ENCODE measurements around the gene STYXL2.

STYXL2 gene

DNA sequence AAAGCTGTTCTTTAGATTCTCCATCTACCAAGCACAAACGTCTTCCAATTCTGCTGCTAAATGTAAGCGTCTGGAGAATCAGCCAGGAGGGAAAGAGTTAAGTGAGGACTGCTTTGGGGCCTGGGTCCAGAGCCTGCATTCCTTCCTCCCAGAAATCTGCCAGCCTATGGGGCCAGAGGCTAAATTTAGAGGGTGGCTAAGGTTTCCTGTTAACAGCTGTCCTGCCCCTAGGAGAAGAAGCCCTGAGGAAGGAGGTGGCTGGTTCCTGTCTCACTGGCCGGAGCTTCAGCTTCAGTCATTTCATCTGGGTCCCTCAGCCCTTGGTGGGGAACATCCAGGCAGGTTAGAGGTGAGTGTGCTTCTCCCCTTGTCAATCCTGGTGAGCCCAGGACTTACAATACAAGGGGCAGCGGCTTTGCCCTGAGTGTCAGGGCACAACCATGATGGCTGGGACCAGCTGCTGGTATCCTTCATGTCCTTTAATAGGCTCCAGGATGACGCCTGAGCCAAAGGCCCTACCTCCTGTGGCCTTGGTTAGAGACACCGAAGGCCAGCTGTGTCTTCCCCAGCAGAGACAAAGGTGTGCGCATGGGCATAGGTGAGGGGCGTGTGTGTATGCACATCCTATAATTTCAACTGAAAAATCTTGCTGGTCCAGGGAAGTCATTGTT lies at the start of gene STYXL2:
STYXL2 (plus strand) TSS at position 230 of the 671 bp plus-strand sequence. CDS start 775 bp downstream, outside the sequence.
- DNase-seq (ENCODE audit: low read depth) = no peak

DNA sequence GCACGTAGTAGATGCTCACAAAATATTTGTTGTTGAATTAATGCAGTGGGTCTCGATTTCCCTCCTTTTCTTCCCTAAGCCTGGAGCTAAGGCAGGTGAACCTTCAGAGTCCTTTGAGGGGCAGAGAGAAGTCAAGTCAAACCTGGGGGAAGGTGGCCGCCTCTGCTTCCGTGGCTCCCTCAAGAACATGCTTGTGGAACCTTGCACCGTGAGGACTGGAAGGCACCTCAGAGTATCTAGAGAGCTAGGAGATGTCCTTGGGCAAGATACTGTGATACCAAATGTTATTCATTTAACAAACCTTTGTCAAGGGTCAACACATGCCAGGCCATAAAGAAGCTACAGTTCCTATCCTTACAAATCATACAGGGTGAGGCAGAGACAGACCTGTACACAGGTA lies 42.0 kb upstream of the STYXL2 start:
- no peak for DNase-seq (ENCODE audit: low read depth)

DNA sequence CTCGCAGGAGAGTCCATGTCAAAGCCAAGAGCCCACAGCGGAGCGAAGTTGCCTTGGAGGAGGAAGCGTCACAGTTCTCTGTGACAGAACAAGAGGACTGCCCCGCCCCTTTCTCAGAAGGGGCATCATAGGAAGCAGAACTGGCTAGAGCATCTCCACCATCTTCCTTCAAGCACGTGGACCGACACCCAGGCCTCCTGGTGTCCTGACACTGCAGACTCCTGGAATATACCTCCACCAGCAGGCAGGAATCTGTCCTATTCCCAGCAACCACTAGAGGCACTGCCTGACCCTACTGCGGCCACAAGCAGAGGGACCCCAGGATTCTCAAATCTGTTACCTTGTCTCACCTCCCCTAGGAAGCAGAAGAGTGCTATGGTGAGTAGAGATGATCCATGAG lies 41.5 kb upstream of the STYXL2 start:
- DNase-seq (ENCODE audit: low read depth) = no peak

DNA sequence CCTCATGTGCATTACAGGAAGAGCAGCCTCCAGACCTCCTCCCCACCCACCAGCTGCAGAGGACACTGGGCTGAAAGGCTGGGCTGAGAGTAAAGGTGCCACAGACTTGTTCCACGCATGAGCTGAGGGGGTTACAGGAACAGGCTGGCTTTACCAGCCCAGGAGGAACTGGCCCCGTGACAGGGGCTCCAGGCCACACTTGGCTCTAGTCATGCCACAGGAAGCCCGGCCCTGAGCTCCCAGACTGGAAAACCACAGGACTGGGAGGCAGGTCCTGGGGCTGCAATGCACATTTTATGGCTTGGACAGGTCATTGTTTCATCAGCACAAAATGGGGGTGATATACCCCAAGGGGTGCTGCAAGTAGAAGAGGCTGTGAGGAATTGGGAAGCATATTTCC lies 39.3 kb upstream of the STYXL2 start:
- no peak for DNase-seq (ENCODE audit: low read depth)

DNA sequence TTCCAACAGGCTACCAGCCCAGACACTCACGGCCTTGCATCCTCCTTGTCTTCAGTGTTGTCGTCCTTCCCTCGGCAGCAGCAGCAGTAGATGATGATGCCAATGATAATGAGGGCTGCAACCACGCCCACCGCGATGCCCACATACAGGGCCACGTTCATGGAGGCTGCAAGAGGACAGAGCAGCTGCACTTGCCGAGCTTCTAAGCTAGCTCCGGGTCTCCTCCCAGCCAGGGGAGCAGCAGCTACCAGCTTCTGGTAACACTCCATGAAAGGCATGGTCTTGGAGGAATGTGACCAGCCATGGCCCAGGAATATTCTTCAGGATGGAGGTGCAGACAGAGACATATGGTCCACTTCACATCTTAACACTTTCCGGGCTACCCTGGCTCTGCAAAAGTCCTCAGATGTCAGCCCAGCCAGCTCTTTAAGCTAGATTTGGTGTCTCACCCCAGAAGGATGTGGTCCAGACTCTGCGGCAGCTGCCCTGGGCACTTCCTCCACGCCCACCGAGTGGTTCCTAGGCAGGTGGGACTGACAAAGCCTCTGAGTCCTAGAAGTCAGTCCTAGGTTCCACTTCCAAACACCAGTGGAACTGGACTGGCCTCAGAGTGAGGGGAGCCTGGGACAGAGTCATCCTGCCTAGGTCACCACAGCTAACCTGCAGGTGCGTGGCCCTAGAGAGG lies 38.8 kb upstream of the STYXL2 start:
- no peak for DNase-seq (ENCODE audit: low read depth)

DNA sequence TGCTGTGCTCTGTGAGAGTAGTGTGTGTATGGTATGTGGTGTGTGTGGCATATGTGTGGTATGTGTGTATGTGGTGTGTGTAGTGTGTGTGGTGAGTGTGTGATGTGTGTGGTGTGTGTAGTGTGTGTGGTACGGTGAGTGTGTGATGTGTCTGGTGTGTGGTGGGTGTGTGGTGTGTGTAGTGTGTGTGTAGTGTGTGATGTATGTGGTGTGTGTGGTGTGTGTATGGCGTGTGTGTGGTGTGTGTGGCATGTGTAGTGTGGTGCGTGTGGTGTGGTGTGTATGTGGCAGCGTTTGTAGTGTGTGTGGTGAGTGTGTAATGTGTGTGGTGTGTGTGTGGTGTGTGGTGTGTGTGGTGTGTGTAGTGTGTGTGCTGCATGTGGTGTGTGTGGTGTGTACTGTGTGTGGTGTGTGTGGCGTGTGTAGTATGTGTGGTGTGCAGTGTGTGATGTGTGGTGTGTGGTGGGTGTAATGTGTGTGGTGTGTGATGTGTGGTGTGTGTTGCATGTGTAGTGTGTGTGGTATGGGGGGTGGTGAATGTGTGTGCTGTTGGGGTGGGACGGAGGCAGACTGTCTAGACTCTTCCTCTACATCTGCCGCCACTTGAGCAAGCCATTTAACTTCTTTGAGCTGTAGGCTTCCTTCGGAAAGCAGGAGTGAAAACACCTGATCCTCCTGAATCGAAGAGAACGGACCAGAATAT lies 37.2 kb upstream of the STYXL2 start:
- DNase-seq (ENCODE audit: low read depth) = no peak

DNA sequence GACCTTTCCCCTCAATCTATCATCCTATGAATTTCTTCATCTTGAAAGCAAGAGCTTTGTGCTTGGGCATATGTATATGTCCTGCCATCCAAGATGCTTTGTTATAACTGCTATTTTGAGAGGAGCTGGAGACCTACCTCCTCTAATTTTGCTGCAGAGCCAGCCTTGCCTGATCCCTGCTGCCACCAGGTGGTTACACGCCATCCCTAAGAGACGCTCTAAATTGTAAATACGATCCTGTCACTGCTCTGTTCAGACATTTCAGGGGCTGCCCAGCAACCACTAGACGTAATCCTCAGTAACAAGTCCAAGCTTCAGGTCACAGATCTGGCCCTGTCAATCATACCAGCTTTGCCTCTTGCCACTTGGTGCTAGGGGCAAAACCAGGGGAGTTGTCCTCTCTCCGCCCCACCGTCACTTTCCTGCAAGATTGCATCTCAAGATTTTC lies 36.6 kb upstream of the STYXL2 start:
- no peak for DNase-seq (ENCODE audit: low read depth)

DNA sequence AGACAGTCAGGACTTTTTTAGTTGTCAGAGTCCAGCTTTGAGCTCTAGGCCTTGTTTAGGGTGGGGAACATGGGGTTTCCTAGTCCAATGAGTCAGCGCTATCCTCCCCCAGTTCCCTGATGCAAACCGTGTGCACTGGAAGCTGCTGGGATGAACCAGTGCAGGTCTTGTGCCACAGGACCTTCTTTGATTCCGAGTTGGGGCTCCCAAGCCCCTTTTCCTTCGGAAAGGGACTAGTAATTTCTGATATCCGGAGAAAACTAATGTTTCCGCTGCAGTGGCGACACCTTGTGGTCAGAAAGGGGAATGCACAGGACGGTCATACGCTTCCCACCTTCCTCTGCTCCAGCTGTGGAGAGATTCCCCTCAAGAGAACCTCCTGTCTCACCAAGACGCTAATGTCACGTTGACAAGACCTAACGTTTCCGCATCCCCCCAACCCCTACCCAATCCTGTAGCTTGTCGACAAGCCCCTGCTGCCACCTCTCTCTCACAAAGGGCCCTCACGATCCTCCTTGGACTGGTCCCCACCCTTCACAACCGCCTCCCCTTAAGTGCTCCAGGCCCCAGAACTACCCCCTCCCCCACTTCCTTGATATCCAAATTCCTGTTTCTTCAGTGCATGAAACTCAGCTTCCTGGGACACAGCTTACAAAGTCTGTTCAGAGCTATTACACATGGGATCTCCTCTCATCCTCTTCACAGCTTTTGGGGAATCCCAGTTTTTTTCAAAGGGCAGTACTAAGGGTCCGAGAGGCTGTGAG lies 34.6 kb upstream of the STYXL2 start:
- peak; percentile 49 for DNase-seq (ENCODE audit: low read depth)

DNA sequence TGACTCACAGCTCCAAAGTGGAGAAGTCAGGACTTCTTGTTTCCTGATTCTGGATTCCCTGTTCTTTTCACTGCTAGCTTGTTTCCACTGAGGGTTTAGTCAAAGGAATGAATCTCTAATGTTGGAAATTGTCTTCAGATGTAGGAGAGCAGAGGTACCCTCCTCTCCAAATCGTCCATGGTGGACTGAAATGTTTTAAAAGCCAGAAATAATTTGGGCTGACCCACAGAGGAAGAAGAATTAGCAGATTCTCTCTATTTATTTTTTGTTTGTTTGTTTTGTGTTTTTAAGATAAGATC lies 34.1 kb upstream of the STYXL2 start:
- DNase-seq (ENCODE audit: low read depth) = no peak

DNA sequence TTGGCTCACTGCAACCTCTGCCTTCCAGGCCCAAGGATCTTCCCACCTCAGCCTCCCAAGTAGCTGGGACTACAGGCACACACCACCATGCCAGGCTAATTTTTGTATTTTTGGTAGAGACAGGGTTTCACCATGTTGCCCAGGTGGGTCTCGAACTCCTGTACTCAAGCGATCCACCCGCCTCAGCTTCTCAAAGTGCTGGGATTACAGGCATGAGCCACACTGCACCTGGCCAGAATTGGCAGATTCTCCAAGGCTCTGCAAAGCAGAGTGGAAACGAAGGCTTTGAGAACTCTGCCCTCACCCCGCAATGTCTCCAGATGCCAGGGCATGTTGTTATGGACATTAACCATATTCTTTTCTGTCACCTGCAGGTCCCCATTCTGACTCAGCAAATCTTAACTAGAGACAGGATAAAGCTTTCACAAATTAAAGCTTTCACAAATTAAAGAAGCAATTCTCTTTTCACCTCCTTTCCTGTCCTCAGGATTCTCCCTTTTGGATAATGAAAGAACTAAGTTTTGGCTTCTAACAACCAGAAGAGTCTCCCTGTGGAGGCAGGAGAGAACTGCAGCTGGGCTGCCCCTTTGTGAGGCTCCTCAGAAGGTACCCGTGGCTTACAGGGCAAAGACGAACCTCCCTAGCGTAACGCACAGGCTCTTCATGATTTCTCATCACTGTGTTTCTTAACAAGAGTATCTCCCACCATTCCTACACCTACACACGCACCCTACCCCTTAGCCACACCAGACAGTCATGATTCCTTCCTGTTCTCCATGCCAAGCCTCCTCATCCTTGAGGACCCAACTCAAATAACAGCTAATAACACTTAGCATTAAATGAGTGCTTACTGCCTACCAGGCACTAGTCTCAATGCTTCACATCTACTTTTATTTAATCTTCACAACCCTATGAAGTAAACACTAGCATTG lies 33.5 kb upstream of the STYXL2 start:
- DNase-seq (ENCODE audit: low read depth) = no peak

DNA sequence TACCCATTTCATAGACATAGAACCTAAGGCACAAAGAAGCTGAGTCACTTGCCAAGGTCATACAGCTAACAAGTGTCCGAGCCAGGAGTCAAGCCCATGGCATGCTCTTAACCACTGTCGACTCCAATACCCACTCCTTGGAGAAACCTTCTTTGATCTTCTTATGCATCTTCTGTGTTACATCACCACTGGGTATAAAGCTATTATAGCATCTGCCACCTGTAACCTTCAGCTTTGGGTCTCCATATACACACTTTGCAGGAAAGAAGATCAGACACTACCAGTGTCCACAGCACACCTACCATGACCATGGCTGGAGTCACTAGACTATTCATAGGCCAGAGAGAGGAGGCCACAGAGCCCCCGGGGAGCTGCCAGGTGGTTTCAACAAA lies 32.8 kb upstream of the STYXL2 start:
- no peak for DNase-seq (ENCODE audit: low read depth)

DNA sequence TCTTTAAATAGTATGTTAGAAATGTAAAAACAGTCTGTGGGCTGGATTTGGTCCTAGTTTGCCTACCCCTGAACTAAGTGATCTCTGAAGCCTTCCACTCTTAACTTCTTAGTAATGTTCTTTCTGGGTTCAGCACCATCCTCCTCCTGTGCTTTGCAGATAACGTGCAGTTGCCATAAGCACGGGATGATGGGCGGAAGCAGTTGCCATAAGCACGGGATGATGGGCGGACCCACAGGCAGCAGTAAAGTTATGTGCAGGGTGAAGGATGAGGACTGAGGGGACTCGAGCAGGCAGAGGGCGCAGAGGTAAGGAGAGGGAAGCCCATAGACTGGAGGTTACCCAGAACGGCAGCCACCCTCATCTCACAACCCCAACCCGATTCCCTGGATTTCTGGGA lies 29.3 kb upstream of the STYXL2 start:
- DNase-seq (ENCODE audit: low read depth) = no peak

DNA sequence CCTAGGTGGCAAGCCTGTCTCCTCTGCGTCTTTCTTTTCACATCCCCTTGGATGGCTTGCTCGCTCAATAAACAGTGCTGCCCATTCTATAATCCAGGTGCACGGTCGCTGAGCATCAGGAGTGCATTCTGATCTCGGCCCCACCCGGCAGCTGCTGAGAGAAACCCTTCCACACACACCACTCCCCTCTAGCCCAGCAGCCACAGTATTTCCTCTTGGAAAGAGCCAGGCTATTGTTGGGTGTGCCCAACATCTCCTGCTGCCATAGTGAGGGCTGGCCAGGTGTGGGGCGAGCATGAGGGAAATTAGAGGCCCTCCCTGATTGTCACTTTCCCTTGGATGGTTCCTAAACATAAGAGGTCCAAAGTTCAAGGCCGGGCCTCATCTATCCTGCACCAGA lies 28.4 kb upstream of the STYXL2 start:
- no peak for DNase-seq (ENCODE audit: low read depth)

DNA sequence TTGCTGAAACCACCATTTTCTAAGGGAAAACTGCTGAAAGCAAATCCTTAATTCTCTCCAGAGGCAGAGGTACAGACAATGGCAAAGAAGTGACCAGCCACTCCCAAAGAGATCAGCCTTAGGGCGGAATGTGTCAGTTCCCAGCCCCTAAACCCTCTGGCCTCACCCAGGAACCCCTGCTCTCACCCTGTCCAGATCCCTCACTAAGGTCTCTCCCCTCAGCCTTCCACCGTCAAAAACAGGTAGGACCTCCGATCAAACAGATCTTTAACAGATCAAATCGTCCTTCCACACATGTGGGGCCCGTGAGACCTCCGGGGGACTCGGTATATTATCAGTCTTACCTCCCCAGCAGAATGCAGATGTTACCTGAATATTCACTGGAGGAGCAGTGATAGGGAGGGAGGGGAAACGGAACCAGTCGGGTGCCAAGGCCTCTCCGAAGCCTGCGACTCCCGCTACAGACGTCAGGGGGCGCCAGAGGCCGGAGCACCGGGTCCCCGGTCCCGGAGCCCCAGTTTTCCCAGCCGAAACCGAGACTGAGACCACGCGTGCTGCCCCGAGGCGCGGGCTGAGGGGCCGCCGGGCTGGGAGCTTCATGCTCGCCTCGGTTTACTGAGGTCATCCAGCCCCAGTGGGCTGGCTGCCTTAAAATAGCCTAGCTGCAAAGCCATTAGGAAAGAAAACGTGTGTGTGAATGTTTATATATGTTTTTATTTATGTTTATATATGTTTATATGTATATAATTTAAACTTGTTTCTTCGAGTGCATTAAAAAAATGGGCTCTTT lies 27.3 kb upstream of the STYXL2 start:
- DNase-seq (ENCODE audit: low read depth) = peak; percentile 60

DNA sequence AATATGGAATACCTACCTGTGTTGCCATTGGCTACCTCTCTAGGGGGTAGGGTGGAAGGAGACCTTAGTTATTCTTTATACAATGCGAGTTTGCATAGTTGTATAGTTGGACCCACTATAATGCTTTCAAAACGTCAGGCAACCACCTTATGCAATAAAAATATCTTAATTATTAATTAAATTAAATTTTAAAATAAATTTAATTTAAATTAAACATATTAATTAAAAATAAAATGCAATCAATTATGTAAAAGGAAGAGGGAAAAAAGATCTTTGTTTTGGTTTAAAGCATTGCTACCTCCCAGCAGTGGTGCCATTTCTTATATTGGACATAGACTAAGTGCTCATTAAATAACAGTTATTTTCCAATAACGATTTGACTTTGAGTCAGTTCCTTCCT lies 26.0 kb upstream of the STYXL2 start:
- no peak for DNase-seq (ENCODE audit: low read depth)

DNA sequence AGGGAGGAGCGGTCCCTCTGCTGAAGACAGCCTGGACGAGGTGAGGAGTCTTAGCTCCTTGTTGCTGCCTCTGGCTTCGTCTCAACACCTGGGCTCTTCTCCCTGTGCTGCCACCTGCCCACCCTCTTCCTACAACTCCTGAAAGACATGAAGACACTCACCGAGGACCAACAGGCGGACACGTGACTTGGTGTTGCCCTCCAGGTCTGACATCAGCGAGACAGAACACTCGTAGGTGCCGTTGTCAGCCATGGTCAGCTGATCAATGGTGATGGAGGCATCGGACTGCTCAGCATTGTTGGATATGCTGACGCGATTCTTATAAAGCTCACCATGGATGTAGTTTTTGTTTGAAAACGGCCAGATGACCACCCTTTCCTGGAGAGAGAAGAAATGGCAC lies 25.1 kb upstream of the STYXL2 start:
- no peak for DNase-seq (ENCODE audit: low read depth)

DNA sequence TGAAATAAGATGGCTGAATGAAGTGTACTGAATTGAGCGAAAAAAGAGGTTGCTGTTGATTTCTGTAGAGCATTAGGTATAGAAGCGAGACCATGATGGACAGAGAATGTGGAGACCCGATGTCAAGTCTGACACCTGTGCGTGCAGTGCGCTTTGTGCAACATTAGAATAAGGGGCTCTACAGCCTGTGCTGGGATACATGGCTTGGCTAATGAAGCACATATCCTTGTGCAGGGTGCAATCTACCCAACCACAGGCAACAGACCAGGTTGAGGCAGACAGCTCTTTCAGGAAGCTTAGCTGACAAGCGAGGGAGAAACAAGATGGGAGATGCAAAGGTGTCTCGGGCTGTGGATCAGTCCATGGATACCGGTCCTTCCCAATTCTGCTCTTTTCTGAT lies 22.6 kb upstream of the STYXL2 start:
- no peak for DNase-seq (ENCODE audit: low read depth)

DNA sequence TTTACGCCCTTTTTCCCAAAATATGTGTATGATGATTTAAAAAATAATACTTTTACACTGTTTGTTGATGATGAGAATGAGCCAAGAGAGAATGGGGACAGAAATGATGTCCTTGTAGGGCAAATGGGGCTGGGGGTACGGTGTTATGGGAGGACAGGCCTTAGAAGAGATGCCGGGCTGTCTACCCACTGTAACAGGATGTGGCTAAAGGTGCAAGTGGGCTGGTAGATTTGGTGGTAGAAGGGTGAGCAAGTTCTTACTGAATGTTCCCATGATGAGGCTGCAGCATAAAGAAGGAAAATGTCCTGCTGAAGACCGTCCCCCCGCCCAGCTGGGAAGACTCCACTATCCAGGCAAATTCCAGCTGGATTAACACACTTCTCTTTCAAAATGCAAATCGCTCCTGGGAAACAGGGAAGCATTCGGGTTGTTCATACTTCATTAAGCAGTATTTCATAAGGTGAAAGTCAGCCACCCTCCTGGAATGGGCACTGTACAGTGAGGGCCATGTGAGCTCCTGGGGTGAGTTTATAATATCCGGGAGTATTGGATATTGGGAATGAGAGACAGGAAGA lies 17.7 kb upstream of the STYXL2 start:
- no peak for DNase-seq (ENCODE audit: low read depth)

DNA sequence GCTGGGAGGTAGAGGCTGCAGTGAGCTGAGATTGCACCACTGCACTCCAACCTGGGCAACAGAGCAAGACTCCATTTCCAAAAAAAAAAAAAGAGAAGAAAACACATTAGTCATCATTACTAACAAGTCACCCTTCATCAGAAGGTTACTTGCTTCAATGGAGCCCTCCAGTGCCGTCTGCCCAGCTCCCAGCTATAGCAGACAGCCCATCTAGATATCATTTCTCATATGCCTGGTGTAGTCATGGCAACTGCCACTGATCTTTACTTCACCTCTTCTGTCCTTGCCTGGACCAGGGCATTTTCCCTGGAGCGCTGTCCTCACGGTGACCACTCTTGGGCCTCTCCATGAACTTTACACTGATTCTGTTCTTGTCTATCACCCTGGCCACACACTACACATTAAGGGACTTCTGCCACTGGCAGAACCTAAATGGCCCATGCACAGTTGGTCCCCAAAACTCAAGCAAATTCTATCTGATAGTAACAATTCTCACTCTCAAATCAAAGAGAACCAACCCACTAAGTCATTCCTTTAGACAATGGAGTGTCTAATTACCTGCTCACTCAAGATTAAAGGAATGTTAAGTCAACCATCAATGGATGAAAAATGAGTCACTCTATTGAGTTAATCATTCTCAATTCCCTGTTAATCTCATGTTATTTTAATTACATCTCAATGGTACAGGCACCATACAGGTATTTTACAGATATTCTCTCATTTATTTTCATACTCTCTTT lies 16.6 kb upstream of the STYXL2 start:
- no peak for DNase-seq (ENCODE audit: low read depth)

DNA sequence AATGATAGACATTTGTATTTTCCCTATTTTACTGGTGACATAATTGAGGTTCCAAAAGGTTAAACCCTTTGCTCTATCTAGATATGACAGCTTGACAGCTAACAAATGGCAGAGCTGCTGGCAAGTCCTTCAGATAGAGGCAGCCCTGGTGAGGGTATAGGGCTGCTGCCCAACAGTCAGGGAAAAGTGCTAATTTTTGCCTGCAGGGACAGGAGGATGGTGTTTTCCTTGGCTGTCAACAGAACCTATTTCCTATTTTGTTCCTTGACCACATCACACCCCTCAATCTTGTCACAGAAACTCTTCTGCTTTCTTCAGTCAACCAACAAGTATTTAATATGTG lies 16.0 kb upstream of the STYXL2 start:
- DNase-seq (ENCODE audit: low read depth) = no peak
